K562 (cell line): Measurements from ENCODE around the gene CCM2. TPM values are rescaled to one million over a fixed set of nuclear protein-coding genes. Genes with fewer than 3 reads are reported as not detected.

Experiments
- ATAC-seq: fragments of 200-7000 bp; cut with Tn5 transposase; 3 replicates; pipeline ENCODE4 v1.9.1; 2020; ENCODE audit warnings: moderate library complexity
- BruUV-seq: library from RNA; stranded (reverse); fragments of 400-500 nt; replicated peaks from 2 replicates; lab custom pipeline; 2021; lab: Mats Ljungman, UMichigan
- CTCF ChIA-PET: fragments of 300-600 bp; formaldehyde crosslinking; extraction: SDS; loops from one replicate; lab custom pipeline; 2021; ENCODE audit warnings: low intra/inter-chr PET ratio; lab: Yijun Ruan, JAX
- POLR2A ChIA-PET: fragments of 300-600, 350-650 bp; sonication (Branson Sonifier 250); formaldehyde crosslinking; extraction: SDS; loops from one replicate; lab custom pipeline; 2021; ENCODE audit warnings: antibody characterized with exemption, inconsistent platforms; lab: Yijun Ruan, JAX
- DNase-seq, 4 experiments: peaks; one replicate each; pipeline versions ENCODE4 v3.0.0 to v3.0.0-alpha.2; 2011 to 2018; ENCODE audit warnings: low spot score in 3 of 4, mixed read lengths in 3 of 4; ENCODE audit errors: extremely low read depth in 1 of 4
- FAIRE-seq: peaks from 2 replicates; lab custom pipeline; 2011; peaks lifted over from hg19 to GRCh38; lab: Jason Lieb, UNC
- H2AFZ ChIP-seq: 2 replicates; pipeline ENCODE4 v1.6.0; 2011; ENCODE audit warnings: low read depth, low read length, control low read depth, inconsistent platforms
- H3K27ac ChIP-seq: fragments of 200-600 bp; 3 replicates; pipeline ENCODE4 v1.8.0; 2011; ENCODE audit warnings: low read depth, mild to moderate bottlenecking, control low read depth, inconsistent platforms, low read length, moderate library complexity, mixed read lengths; ENCODE audit errors: extremely low read depth
- H3K27me3 ChIP-seq, 2 experiments: fragments of 300-600 bp in 1 of 2; 2 replicates in 1 of 2; 3 replicates in 1 of 2; pipeline versions ENCODE4 v1.6.0 to v1.8.0; 2011; ENCODE audit warnings: inconsistent platforms in 2 of 2, low read length in 2 of 2, mild to moderate bottlenecking in 1 of 2, mixed read lengths in 1 of 2, moderate library complexity in 1 of 2; ENCODE audit not compliant: control insufficient read depth in 2 of 2, insufficient read depth in 2 of 2
- H3K36me3 ChIP-seq: fragments of 300-600 bp; 3 replicates; pipeline ENCODE4 v1.8.0; 2011; ENCODE audit warnings: mild to moderate bottlenecking, low read length, inconsistent platforms; ENCODE audit not compliant: control insufficient read depth, insufficient read depth
- H3K4me1 ChIP-seq, 2 experiments: fragments of 200-600 bp in 1 of 2; replicated peaks in 1 of 2; 2 replicates in 1 of 2; 3 replicates in 1 of 2; pipeline versions ENCODE4 v1.5.1 to v1.8.0; 2011; ENCODE audit warnings: inconsistent platforms in 2 of 2, low read length in 2 of 2, mild to moderate bottlenecking in 1 of 2, mixed read lengths in 1 of 2, moderate library complexity in 1 of 2; ENCODE audit not compliant: control insufficient read depth in 2 of 2, insufficient read depth in 2 of 2
- H3K4me2 ChIP-seq: 2 replicates; pipeline ENCODE4 v1.6.1; 2011; ENCODE audit warnings: low read length, control low read depth, inconsistent platforms, mixed read lengths; ENCODE audit not compliant: insufficient read depth
- H3K4me3 ChIP-seq: fragments of 200-600 bp; sonication (generic), shearing (Covaris generic); 2 replicates; pipeline ENCODE4 v1.5.1; 2016; ENCODE audit warnings: control low read depth, inconsistent platforms
- H3K79me2 ChIP-seq: fragments of 200-600 bp; 3 replicates; pipeline ENCODE4 v1.8.0; 2011; ENCODE audit warnings: low read length, inconsistent platforms; ENCODE audit not compliant: control insufficient read depth, insufficient read depth
- H3K9ac ChIP-seq, 2 experiments: 2 replicates each; pipeline versions ENCODE4 v1.6.0 to v1.6.1; 2011; ENCODE audit warnings: low read depth in 2 of 2, low read length in 2 of 2, control low read depth in 1 of 2, inconsistent platforms in 1 of 2, mild to moderate bottlenecking in 1 of 2, mixed read lengths in 1 of 2; ENCODE audit not compliant: insufficient read depth in 1 of 2
- H3K9me1 ChIP-seq: one replicate; pipeline ENCODE4 v1.6.0; 2011; ENCODE audit warnings: inconsistent platforms, mild to moderate bottlenecking, low read length, moderate library complexity; ENCODE audit not compliant: control insufficient read depth, insufficient read depth
- H3K9me3 ChIP-seq: replicated peaks from 2 replicates; pipeline ENCODE4 v1.5.1; 2011; ENCODE audit warnings: low read depth, low read length, inconsistent platforms; ENCODE audit not compliant: control insufficient read depth, insufficient read depth
- H4K20me1 ChIP-seq: replicated peaks from 2 replicates; pipeline ENCODE4 v1.6.1; 2011; ENCODE audit warnings: low read length, inconsistent platforms, mixed read lengths; ENCODE audit not compliant: control insufficient read depth, insufficient read depth
- DIDO1 ChIP-seq: fragments of 450-650 bp; IDR thresholded peaks from 2 replicates; pipeline ENCODE4 v1.6.1; 2016; ENCODE audit warnings: low read depth, missing biosample characterization, missing genetic modification characterization
- ETV1 ChIP-seq: fragments of 450-650 bp; conservative IDR thresholded peaks from 2 replicates; pipeline ENCODE4 v1.6.1; 2016; ENCODE audit warnings: missing genetic modification characterization, control low read depth, low read depth, missing compliant biosample characterization
- HOMEZ ChIP-seq: fragments of 250-450 bp; sonication (Bioruptor Pico); IDR thresholded peaks from 2 replicates; pipeline ENCODE4 v1.4.0; 2020; ENCODE audit warnings: mild to moderate bottlenecking, moderate library complexity
- NCOA2 ChIP-seq, 2 experiments: fragments of 450-650 bp; IDR thresholded peaks; 2 replicates each; pipeline ENCODE4 v1.6.1; 2018; ENCODE audit warnings: mild to moderate bottlenecking in 2 of 2, moderate library complexity in 1 of 2; ENCODE audit not compliant: partially characterized antibody in 2 of 2
- POU5F1 ChIP-seq: fragments of 150-350 bp; IDR thresholded peaks from 2 replicates; pipeline ENCODE4 v1.6.1; 2014; ENCODE audit warnings: borderline replicate concordance, low read length, low read depth, mild to moderate bottlenecking; ENCODE audit not compliant: partially characterized antibody
- TBP ChIP-seq: optimal IDR thresholded peaks from 2 replicates; pipeline ENCODE3; 2011; ENCODE audit warnings: low read depth, low read length, improper control_type of control experiment
- ZKSCAN8 ChIP-seq: fragments of 200-800 bp; sonication (Bioruptor generic); IDR thresholded peaks from 2 replicates; pipeline ENCODE4 v1.6.1; 2016; ENCODE audit warnings: missing genetic modification characterization, missing compliant biosample characterization
- ZNF609 ChIP-seq: sonication (generic); formaldehyde crosslinking; IDR thresholded peaks from 2 replicates; pipeline ENCODE4 v1.8.1; 2023; ENCODE audit warnings: missing genetic modification reagents, mild to moderate bottlenecking, borderline replicate concordance
- ZNF696 ChIP-seq: fragments of 250-450 bp; sonication (Bioruptor Pico); conservative IDR thresholded peaks from 2 replicates; pipeline ENCODE4 v1.4.0; 2020; ENCODE audit warnings: mild to moderate bottlenecking, moderate library complexity
- ZNF766 ChIP-seq: fragments of 200-800 bp; sonication (Bioruptor generic); conservative IDR thresholded peaks from 2 replicates; pipeline ENCODE4 v1.6.1; 2016; ENCODE audit warnings: missing genetic modification characterization, missing compliant biosample characterization
- WGBS: fragments of 100-300 bp; shearing (Covaris generic); methylation state at CpG from one replicate; pipeline ENCODE4 v1.1.6; 2016; ENCODE audit warnings: low coverage, mixed read lengths; ENCODE audit not compliant: insufficient coverage; ENCODE audit errors: missing lambda C conversion rate; 5-methylcytosine and 5-hydroxymethylcytosine counted together
- in situ Hi-C: fragments of 300-500 bp; cut with MboI; formaldehyde crosslinking; loops from 4 replicates; pipeline ENCODE4 v1.15.0; 2018; ENCODE audit warnings: inconsistent platforms, mixed read lengths
- intact Hi-C: fragments of 100-400 bp; cut with micrococcal nuclease; formaldehyde crosslinking; loops from 2 replicates; pipeline ENCODE4 v1.14.2; 2022
- polyA plus RNA-seq, 8 experiments: library from polyadenylated mRNA; depleted of rRNA in 4 of 8; stranded (reverse) in 5 of 8; unstranded in 3 of 8; fragments of >200 nt; fragmentation: Nextera tagmentation in 2 of 8; fragmentation: Illumina TruSeq in 1 of 8; extraction: Ambion mirVana in 2 of 8; extraction: Trizol in 1 of 8; gene quantifications; 2 replicates each; pipeline versions ENCODE4 v1.2.1 to v1.2.3, GENCODE V29; 2011 to 2014; ENCODE audit warnings: inconsistent platforms in 1 of 8, missing spikeins in 1 of 8
- total RNA-seq, 7 experiments: library from RNA; depleted of rRNA in 6 of 7; stranded (reverse); fragments of >200 nt in 6 of 7; fragmentation: Illumina TruSeq in 2 of 7; extraction: Trizol in 2 of 7; gene quantifications; 2 replicates each; pipeline versions ENCODE4 v1.2.1 to v1.2.3, GENCODE V29; 2011 to 2021; ENCODE audit warnings: low replicate concordance in 1 of 7

CCM2 gene
- total and polyA plus RNA-seq, 9 of the 15 experiments (the other 6 are each of a cell fraction or from before 2014, with no cell fraction given), result 0.41 to 38.6 (median 25.9) TPM

GRCh38 chr7:45057878-45058277, 57.9 kb downstream of the CCM2 start:
- Histone ChIP-seq H3K9me1 (no peaks in the 10 kb centered on the region), H3K27ac (no peak overlapping the region), H3K79me2 (peaks cover 39% of the 10 kb centered on the region), H4K20me1 (no peaks in the 10 kb centered on the region), H3K36me3 (peaks cover 13% of the 10 kb centered on the region; the same call in 2 of the 3 replicates), H3K4me3 (no peak overlapping the region), H3K27me3 (no peaks in the 10 kb centered on the region), H2AFZ (no peak overlapping the region), H3K4me2 (no peak overlapping the region), H3K4me1 (no peaks in the 10 kb centered on the region), H3K9me3 (no peaks in the 10 kb centered on the region), H3K9ac (no peak overlapping the region)
- DNase-seq (no peak), FAIRE-seq (no peak), ATAC-seq (no peak)
- no TSS peak for BruUV-seq
- in situ Hi-C loops (no loop called here), intact Hi-C loops (no loop called here)
- ChIA-PET CTCF (no interaction called here), POLR2A (interaction anchor here (0.7 kb wide), 1 partner anchor 29 kb away, joined by 3 read pairs; no protein-coding TSS in a partner anchor)
- WGBS, result 79% methylated on average over 5 of the region's 5 CpGs
- TF ChIP-seq TBP (no peak), ZNF609 (CRISPR knock-in tag) (no peak), ETV1 (no peak), NCOA2 (IDR thresholded peaks at IDR 0.05; ENCODE audit: partially characterized antibody in 2 of 2) (no peak), POU5F1 (no peak), ZNF696 (CRISPR knock-in tag) (no peak), HOMEZ (CRISPR knock-in tag) (no peak), DIDO1 (tag) (no peak), ZNF766 (CRISPR knock-in tag) (no peak), ZKSCAN8 (CRISPR knock-in tag) (no peak)
